SK-N-SH (cell line): ENCODE measurements around the gene IL10RB. TPM values are rescaled to one million over a fixed set of nuclear protein-coding genes. Genes with fewer than 3 reads are reported as not detected.
A peak's percentile ranks its signal among the peaks of the same experiment; 100 is the strongest.

Experiments used
- CTCF ChIA-PET: fragments of 300-600, 350-600 bp; formaldehyde crosslinking; extraction: SDS; loops from one replicate; lab custom pipeline; 2021; lab: Yijun Ruan, JAX
- POLR2A ChIA-PET: fragments of 350-600 bp; sonication (Branson Sonifier 250); formaldehyde crosslinking; extraction: SDS; loops from one replicate; lab custom pipeline; 2020; ENCODE audit warnings: antibody characterized with exemption, inconsistent platforms; lab: Yijun Ruan, JAX
- DNase-seq: peaks from one replicate; pipeline ENCODE4 v3.0.0; 2012
- H2AFZ ChIP-seq: fragments of 200-600 bp; sonication (generic); 2 replicates; pipeline ENCODE4 v1.8.1; 2016; ENCODE audit warnings: antibody characterized with exemption, mild to moderate bottlenecking, low read depth
- H3F3A ChIP-seq: fragments of 200-600 bp; sonication (generic); replicated peaks from 2 replicates; pipeline ENCODE3; 2016; ENCODE audit warnings: antibody characterized with exemption, mild to moderate bottlenecking; ENCODE audit not compliant: insufficient read depth
- H3K27ac ChIP-seq, 2 experiments: fragments of 200-500 bp in 1 of 2; fragments of 200-600 bp in 1 of 2; sonication (Bioruptor generic) in 1 of 2; sonication (generic), shearing (Covaris generic) in 1 of 2; 2 replicates each; pipeline versions ENCODE4 v1.5.1 to v1.6.1; 2014 to 2016; ENCODE audit warnings: low read depth in 2 of 2, inconsistent platforms in 1 of 2, low read length in 1 of 2, mild to moderate bottlenecking in 1 of 2, mixed read lengths in 1 of 2
- H3K27me3 ChIP-seq: fragments of 200-600 bp; sonication (generic), shearing (Covaris generic); 2 replicates; pipeline ENCODE4 v1.6.1; 2016; ENCODE audit warnings: mixed run types; ENCODE audit not compliant: insufficient read depth
- H3K36me3 ChIP-seq, 2 experiments: fragments of 200-500 bp in 1 of 2; fragments of 200-600 bp in 1 of 2; sonication (Bioruptor generic) in 1 of 2; sonication (generic) in 1 of 2; replicated peaks in 1 of 2; 2 replicates each; pipeline versions ENCODE3 to v1.5.1; 2014 to 2016; ENCODE audit warnings: low read length in 1 of 2, mild to moderate bottlenecking in 1 of 2; ENCODE audit not compliant: insufficient read depth in 2 of 2, control insufficient read depth in 1 of 2
- H3K4me1 ChIP-seq, 2 experiments: fragments of 200-500 bp in 1 of 2; fragments of 200-600 bp in 1 of 2; sonication (Bioruptor generic) in 1 of 2; sonication (generic), shearing (Covaris generic) in 1 of 2; 2 replicates each; pipeline versions ENCODE4 v1.5.1 to v1.6.1; 2014 to 2016; ENCODE audit warnings: low read depth in 1 of 2, low read length in 1 of 2, mixed run types in 1 of 2; ENCODE audit not compliant: insufficient read depth in 2 of 2, control insufficient read depth in 1 of 2
- H3K4me2 ChIP-seq: fragments of 200-600 bp; sonication (generic), shearing (Covaris generic); 2 replicates; pipeline ENCODE4 v1.6.1; 2017; ENCODE audit warnings: mixed run types
- H3K4me3 ChIP-seq, 2 experiments: fragments of 200-500 bp in 1 of 2; fragments of 200-600 bp in 1 of 2; sonication (Bioruptor generic) in 1 of 2; sonication (generic), shearing (Covaris generic) in 1 of 2; 2 replicates each; pipeline versions ENCODE4 v1.5.1 to v1.8.1; 2014 to 2016; ENCODE audit warnings: low read depth in 2 of 2, inconsistent platforms in 1 of 2, low read length in 1 of 2, mild to moderate bottlenecking in 1 of 2, mixed read lengths in 1 of 2, moderate library complexity in 1 of 2
- H3K79me2 ChIP-seq: fragments of 200-600 bp; sonication (generic); 2 replicates; pipeline ENCODE4 v1.8.1; 2017; ENCODE audit warnings: mild to moderate bottlenecking; ENCODE audit not compliant: insufficient read depth
- H3K9ac ChIP-seq: fragments of 200-600 bp; sonication (generic); 2 replicates; pipeline ENCODE4 v1.6.1; 2017; ENCODE audit warnings: mixed run types
- H3K9me2 ChIP-seq: fragments of 200-600 bp; sonication (generic); 2 replicates; pipeline ENCODE4 v1.6.1; 2017; ENCODE audit warnings: mixed run types
- H3K9me3 ChIP-seq: fragments of 200-600 bp; sonication (generic); 2 replicates; pipeline ENCODE4 v1.6.1; 2017; ENCODE audit warnings: mixed run types, mild to moderate bottlenecking, moderate library complexity
- H4K20me1 ChIP-seq: fragments of 200-600 bp; sonication (generic); 2 replicates; pipeline ENCODE4 v1.6.1; 2017; ENCODE audit warnings: mild to moderate bottlenecking, mixed run types; ENCODE audit not compliant: insufficient read depth
- CHD2 ChIP-seq: fragments of 150-350 bp; IDR thresholded peaks from 2 replicates; pipeline ENCODE4 v1.6.1; 2018; ENCODE audit warnings: low read length; ENCODE audit not compliant: partially characterized antibody
- ELF1 ChIP-seq: IDR thresholded peaks from 2 replicates; pipeline ENCODE4 v1.4.0; 2012
- EZH2phosphoT487 ChIP-seq: fragments of 200-600 bp; sonication (generic); IDR thresholded peaks from 2 replicates; pipeline ENCODE4 v1.6.1; 2017; ENCODE audit warnings: low read depth, mixed run types, mild to moderate bottlenecking, antibody characterized with exemption, moderate library complexity, borderline replicate concordance
- GABPA ChIP-seq: IDR thresholded peaks from 2 replicates; pipeline ENCODE4 v1.4.0; 2012; ENCODE audit warnings: low read depth, mild to moderate bottlenecking
- MEF2A ChIP-seq: IDR thresholded peaks from 2 replicates; pipeline ENCODE4 v1.4.0; 2012; ENCODE audit warnings: low read depth, borderline replicate concordance
- MXI1 ChIP-seq: IDR thresholded peaks from 2 replicates; pipeline ENCODE4 v1.6.1; 2012; ENCODE audit warnings: mild to moderate bottlenecking, low read depth, low read length, improper control_type of control experiment
- NFIC ChIP-seq: IDR thresholded peaks from 2 replicates; pipeline ENCODE4 v1.4.0; 2012; ENCODE audit warnings: borderline replicate concordance
- POLR2AphosphoS5 ChIP-seq: IDR thresholded peaks from 2 replicates; pipeline ENCODE4 v1.6.1; 2012; ENCODE audit warnings: low read depth, low read length
- RCOR1 ChIP-seq: fragments of 150-350 bp; IDR thresholded peaks from 2 replicates; pipeline ENCODE4 v1.6.1; 2017; ENCODE audit warnings: antibody characterized with exemption, low read length
- TAF1 ChIP-seq: IDR thresholded peaks from 2 replicates; pipeline ENCODE4 v1.6.1; 2012; ENCODE audit warnings: low read depth, mild to moderate bottlenecking, low read length, moderate library complexity, borderline replicate concordance
- TCF12 ChIP-seq: IDR thresholded peaks from 2 replicates; pipeline ENCODE4 v1.4.0; 2012
- TEAD4 ChIP-seq: IDR thresholded peaks from 2 replicates; pipeline ENCODE4 v1.4.0; 2012; ENCODE audit warnings: mild to moderate bottlenecking, borderline replicate concordance; ENCODE audit not compliant: insufficient read depth
- YY1 ChIP-seq: IDR thresholded peaks from 2 replicates; pipeline ENCODE4 v1.4.0; 2012; ENCODE audit warnings: low read depth, mild to moderate bottlenecking
- WGBS: methylation state at CpG from one replicate; pipeline ENCODE4 v1.1.6; 2017; ENCODE audit warnings: low lambda C conversion rate; 5-methylcytosine and 5-hydroxymethylcytosine counted together
- polyA plus RNA-seq, 3 experiments: library from polyadenylated mRNA; depleted of rRNA; stranded (reverse); fragments of >200 nt; gene quantifications; 2 replicates each; pipeline ENCODE4 v1.2.3, GENCODE V29; 2012
- TF ChIP-seq, protein P1 (sequence below): IDR thresholded peaks from 2 replicates; pipeline ENCODE4 v1.4.0; 2012; ENCODE audit warnings: low read depth, borderline replicate concordance
- TF ChIP-seq, protein P2 (sequence below): IDR thresholded peaks from 2 replicates; pipeline ENCODE4 v1.4.0; 2012; ENCODE audit warnings: low read depth

The IL10RB gene
- 19.8 and 20.1 TPM in 2 replicates for polyA plus RNA-seq (2012; rRNA removed)
- polyA plus RNA-seq (2012; cell fraction: cytosol; rRNA removed), result 21.6 and 22.8 TPM in 2 replicates
- polyA plus RNA-seq (2012; cell fraction: nucleus; rRNA removed), result 7.4 and 11.5 TPM in 2 replicates

DNA sequence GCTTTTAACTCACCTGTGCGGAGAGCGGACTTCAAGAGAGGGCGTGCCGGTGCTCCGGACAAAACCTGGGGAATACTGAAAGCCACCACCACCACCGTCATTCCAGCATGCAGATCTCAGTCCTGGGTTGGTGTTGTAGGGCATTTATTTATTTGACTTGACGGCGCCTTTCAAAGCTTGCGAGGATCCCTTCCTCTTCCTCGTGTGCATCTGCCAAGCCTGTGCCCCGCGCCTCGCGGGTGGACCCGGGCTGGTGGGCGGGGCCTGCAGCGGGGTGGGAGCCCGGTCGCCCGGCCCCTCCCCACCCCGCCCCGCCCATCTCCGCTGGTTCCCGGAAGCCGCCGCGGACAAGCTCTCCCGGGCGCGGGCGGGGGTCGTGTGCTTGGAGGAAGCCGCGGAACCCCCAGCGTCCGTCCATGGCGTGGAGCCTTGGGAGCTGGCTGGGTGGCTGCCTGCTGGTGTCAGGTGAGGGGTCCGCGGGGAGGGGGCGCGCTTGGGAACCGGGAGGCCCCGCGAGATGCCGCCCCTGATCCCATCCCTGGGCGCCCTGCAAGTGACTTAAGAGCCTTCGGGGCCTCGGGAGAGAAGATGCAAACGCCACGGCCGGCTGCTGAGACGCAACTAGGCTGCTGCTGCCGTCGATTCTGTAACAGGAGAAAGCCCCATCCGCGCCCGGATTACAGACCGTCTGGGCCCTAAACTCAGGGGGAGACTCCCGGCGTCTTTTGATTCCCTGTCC lies at the start of gene IL10RB:
Gene IL10RB (plus strand): TSS at position 318 of the 739 bp plus-strand sequence. CDS start 99 bp downstream, at position 417.
- ChIA-PET CTCF (interaction anchor here (1.2 to 2.2 kb wide), 6 partner anchors 9 to 179 kb away, joined by 4 to 7 read pairs (median 5); partner anchors contain the start of gene IFNAR1), POLR2A (interaction anchor here (1.9 kb wide), 1 partner anchor 59 kb away, joined by 13 read pairs; the partner anchor contains the start of gene IFNAR1)
- H3K4me1 ChIP-seq, result peaks cover 0 to 17% of the 10 kb centered on the region in 2 experiments; a peak in 1 of 4 replicates
- H3K36me3 ChIP-seq, result peaks cover 4 to 6% of the 10 kb centered on the region in 2 experiments
- peak within 1 kb of the TSS; percentile 79 for H3K9ac ChIP-seq
- H3K9me3 ChIP-seq, result no peaks in the 10 kb centered on the region
- H3F3A ChIP-seq, result no peaks in the 10 kb centered on the region
- peak; percentile 96 for DNase-seq
- no peaks in the 10 kb centered on the region for H4K20me1 ChIP-seq
- TF ChIP-seq CHD2 (no peak), TCF12 (no peak), POLR2AphosphoS5 (peak; percentile 54; the same call in 1 of the 2 replicates), GABPA (peak; percentile 19; the same call in 1 of the 2 replicates), YY1 (no peak), TEAD4 (no peak), MXI1 (peak; percentile 44; the same call in 1 of the 2 replicates), ELF1 (peak; percentile 65), RCOR1 (no peak)
- no peaks in the 10 kb centered on the region for H3K9me2 ChIP-seq
- peak within 1 kb of the TSS; percentile 95 for H2AFZ ChIP-seq
- H3K4me3 ChIP-seq, result peak within 1 kb of the TSS; percentile 73 to 96
- no peaks in the 10 kb centered on the region for H3K79me2 ChIP-seq
- H3K27me3 ChIP-seq, result no peaks in the 10 kb centered on the region
- H3K27ac ChIP-seq, result peak within 1 kb of the TSS; percentile 50 to 51; a peak in 2 of 4 replicates
- H3K4me2 ChIP-seq, result peak within 1 kb of the TSS; percentile 86
- 2% methylated on average over 33 of the region's 60 CpGs for WGBS

DNA sequence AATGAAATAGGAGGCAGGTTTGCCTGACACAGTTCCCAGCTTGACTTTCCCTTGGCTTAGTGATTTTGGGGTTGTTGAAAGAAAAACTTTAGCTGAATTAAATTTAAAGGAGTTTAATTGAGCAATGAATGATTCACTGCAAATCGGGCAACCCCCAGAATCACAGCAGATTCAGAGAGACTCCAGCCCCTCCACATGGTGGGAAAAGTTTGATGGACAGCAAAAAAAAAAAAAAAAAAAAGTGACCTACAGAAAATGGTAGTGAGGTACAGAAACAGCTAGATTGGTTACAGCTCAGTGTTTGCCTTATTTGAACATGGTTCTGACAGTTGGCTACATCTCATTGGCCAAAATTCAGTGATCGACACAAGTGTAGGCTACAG lies 49.0 kb upstream of the IL10RB start:
- TF ChIP-seq TAF1 (no peak), MEF2A (no peak), EZH2phosphoT487 (no peak), NFIC (no peak)
- TF ChIP-seq, protein P1, sequence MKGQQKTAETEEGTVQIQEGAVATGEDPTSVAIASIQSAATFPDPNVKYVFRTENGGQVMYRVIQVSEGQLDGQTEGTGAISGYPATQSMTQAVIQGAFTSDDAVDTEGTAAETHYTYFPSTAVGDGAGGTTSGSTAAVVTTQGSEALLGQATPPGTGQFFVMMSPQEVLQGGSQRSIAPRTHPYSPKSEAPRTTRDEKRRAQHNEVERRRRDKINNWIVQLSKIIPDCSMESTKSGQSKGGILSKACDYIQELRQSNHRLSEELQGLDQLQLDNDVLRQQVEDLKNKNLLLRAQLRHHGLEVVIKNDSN, result no peak
- TF ChIP-seq, protein P2, sequence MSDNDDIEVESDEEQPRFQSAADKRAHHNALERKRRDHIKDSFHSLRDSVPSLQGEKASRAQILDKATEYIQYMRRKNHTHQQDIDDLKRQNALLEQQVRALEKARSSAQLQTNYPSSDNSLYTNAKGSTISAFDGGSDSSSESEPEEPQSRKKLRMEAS, result no peak
- Histone ChIP-seq H3K9me3 (no peaks in the 10 kb centered on the region), H3K4me3 (no peak overlapping the region), H4K20me1 (no peaks in the 10 kb centered on the region), H3K4me2 (no peak overlapping the region), H2AFZ (no peak overlapping the region), H3K27me3 (peaks cover 8% of the 10 kb centered on the region; the same call in 1 of the 2 replicates), H3F3A (no peaks in the 10 kb centered on the region), H3K9ac (no peak overlapping the region), H3K9me2 (no peaks in the 10 kb centered on the region), H3K36me3 (no peaks in the 10 kb centered on the region), H3K79me2 (no peaks in the 10 kb centered on the region), H3K4me1 (no peaks in the 10 kb centered on the region; a peak in 1 of 4 replicates), H3K27ac (no peak overlapping the region)
- no peak for DNase-seq
- CTCF ChIA-PET, result no interaction called here
- POLR2A ChIA-PET, result no interaction called here
- 35% methylated on average over 2 of the region's 2 CpGs for WGBS
